GM19193 (cell line): Measurements from ENCODE around the gene ARIH1.
A peak's percentile ranks its signal among the peaks of the same experiment; 100 is the strongest.

Experiments used
- POLR2A ChIP-seq: IDR thresholded peaks from 4 replicates; pipeline ENCODE4 v1.6.1; 2011; ENCODE audit not compliant: insufficient read depth, insufficient read length; ENCODE audit errors: extremely low read depth

Gene ARIH1, protein sequence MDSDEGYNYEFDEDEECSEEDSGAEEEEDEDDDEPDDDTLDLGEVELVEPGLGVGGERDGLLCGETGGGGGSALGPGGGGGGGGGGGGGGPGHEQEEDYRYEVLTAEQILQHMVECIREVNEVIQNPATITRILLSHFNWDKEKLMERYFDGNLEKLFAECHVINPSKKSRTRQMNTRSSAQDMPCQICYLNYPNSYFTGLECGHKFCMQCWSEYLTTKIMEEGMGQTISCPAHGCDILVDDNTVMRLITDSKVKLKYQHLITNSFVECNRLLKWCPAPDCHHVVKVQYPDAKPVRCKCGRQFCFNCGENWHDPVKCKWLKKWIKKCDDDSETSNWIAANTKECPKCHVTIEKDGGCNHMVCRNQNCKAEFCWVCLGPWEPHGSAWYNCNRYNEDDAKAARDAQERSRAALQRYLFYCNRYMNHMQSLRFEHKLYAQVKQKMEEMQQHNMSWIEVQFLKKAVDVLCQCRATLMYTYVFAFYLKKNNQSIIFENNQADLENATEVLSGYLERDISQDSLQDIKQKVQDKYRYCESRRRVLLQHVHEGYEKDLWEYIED

DNA sequence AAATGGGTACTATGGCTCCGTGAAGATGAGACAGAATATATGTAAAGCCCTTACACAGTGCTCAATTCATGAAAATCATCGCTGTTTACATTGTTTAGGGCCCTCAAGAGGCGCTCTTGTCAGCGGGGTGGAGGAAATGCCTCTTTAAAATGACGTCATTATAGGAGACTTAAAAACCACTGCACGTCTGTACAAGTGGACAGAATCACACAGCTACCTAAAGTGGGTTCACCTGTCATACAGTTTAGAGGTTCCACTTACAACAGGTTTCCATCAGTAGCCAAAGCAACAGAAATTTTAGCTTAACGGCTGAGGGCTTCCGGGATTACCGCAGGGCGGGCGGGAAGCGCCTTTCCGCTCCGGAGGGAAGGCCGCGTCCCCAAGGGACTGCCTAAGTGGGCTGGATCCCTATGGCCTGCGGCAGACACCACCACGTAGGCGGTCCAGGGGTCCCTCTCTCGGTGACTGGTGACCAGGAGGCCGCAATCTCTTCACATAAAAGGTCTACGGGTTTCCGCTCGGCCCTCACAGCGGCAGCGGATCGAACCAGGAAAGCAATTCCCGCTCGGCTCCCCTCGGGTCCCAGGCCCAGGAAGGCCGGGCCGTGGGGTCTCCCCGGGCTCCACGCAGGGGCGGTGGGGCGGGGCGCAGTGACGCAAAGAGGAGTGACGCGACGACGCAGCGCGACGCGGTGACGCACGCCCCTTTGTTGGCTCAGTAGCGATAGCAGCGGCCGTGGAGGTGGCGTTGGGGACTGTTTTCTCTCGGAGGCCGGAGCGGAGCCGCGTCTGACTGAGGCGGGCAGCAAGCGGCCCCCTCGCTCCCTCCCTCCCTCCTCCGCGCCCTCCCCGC lies at the start of gene ARIH1:
ARIH1 (plus strand) TSS at position 717 of the 852 bp plus-strand sequence. CDS start 310 bp downstream, outside the sequence.
- peak; percentile 95 for TF ChIP-seq POLR2A

DNA sequence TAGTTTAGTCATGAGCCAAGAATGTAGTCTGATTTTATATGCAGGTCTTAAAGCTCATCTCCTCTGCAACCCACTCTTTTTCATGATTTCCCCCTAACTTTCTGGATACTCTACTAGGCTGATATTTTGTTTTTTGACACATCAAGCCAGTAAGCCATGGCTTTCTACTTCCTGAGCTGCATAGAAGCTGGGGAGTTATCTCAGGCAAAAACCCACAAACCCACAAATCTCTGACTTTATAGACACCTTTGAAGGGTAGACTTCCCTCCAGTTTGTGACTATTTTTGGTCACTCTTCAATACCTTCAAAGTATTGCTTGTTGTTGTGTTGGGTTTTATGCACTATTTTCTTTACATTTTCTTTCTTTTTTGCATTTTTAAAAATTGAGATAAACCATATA lies 47.4 kb upstream of the ARIH1 start:
- TF ChIP-seq POLR2A, result no peak

- no peak for TF ChIP-seq POLR2A
These were observed 36.3 kb upstream of the ARIH1 start for GRCh38 chr15:72437650-72438316.

DNA sequence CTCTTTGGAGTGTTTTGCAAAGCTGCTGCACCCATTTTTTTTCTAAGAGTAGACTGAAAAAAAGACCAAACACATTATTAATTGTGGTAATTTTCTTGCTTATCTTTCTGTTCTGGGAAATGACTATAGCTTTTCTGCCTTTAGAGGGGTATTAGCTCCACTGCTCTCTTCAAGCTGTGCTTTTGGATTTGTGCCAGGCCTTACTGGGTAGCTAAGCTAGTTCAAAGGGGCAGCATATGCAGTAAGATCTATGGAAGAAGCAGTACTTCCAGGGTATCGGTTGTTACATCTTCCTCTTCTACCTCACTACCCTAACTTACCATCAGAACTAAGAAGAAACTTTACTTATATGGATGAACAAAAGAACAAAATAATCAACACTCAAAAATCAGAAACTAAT lies 28.7 kb upstream of the ARIH1 start:
- TF ChIP-seq POLR2A, result no peak

DNA sequence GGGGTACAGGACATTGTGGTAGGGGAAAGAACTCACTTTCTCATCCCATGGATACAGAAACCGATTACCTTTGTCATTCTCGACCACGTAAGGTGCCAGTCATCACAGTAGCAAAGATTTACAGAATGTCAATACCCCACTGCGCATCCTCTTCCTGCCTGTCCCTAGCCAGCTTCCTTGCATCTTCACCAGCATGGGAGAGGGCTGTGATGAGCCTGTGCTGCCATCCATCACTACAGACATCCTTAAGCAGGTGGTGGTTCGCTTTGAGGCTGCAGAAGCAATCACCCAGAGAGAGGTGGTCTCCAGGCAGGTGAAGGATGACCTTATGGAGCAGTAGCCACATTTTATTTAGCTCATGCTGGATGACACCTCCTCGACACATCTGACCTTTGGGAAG lies 23.3 kb upstream of the ARIH1 start:
- no peak for TF ChIP-seq POLR2A

GRCh38 chr15:72451224-72451623 lies 22.9 kb upstream of the ARIH1 start:
- TF ChIP-seq POLR2A, result no peak

- no peak for TF ChIP-seq POLR2A
These were observed 17.4 kb upstream of the ARIH1 start for GRCh38 chr15:72456684-72457083.

DNA sequence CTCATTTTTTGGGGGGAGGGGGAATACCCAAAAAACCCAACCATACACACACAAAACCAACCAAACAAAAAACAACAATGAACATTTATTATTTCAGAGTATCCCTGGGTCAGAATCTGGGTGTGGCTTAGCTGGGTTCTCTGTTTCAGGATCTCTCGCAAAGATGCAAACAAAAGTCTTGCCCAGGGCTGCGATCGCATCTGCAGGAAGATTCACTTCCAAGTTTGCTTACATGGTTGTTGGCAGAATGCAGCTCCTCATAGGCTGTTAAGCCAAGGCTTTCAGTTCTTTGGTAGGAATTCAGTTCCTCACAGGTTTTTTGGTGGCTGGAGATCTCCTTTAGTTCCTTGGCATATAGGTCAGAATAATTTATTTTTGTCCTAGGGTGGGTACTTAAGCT lies 13.7 kb upstream of the ARIH1 start:
- no peak for TF ChIP-seq POLR2A

DNA sequence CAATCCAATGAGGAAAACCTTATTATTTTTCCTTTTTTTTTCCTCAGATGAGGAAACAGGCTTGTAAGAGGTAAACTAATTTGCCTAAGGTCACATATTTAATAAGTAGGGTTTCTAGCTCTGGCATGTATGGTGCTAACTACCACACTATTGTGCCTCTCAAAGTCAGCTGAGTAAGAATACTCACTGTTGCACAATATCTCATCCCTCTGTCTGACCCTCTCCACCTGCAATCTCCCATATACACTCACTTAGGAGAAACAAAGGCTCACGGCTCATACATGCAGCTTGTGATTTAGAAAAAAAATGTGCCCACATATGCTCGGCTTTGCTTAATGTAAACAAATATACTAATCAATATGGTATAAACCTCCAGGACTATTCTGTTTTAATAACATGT lies 10.4 kb upstream of the ARIH1 start:
- no peak for TF ChIP-seq POLR2A

- no peak for TF ChIP-seq POLR2A
These were observed 9.9 kb upstream of the ARIH1 start for GRCh38 chr15:72464251-72464650.

DNA sequence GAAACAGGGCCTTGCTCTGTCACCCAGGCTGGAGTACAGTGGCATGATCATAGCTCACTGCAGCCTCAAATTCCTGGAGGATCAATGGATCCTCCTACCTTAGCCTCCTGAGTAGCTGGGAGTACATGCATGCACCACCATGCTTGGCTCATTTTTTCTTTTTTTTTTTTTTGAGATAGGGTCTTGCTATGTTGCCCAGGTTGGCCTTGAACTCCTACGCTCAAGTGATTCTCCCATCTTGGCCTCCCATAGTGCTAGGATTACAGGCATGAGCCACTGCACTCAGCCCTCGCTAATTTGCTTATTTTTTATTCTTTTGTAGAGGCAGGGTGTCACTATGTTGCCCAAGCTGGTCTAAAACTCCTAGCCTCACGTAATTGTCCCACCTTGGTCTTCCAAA lies 6.0 kb upstream of the ARIH1 start:
- no peak for TF ChIP-seq POLR2A

DNA sequence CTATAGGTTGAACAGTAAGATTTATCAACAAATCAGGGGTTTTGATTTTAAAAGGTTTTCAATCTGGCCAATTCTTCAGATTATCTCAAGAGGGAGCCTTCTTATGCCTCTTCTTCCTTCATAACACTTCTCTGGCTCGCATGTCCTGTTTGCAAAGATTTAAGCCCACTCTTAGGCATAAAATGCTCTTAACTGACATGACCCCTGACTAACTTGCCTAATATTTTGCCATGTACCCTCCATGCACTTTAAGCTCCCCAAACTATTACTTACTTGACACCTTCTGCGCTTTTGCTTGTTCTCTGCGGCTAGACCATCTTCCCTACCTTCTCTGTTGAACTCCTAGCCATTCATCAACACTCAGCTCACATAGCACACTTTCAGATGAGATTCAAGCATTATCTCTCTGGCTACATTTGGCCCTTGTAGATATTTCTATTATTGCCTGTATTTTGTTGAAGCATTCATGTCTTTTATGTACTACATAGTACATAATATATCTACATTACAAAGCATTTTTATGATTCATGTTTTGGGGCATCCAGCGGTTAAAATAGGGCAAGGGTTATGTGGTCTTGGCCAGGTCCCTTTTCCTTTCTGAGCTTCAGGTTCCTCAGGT lies 1.0 kb upstream of the ARIH1 start:
- no peak for TF ChIP-seq POLR2A

DNA sequence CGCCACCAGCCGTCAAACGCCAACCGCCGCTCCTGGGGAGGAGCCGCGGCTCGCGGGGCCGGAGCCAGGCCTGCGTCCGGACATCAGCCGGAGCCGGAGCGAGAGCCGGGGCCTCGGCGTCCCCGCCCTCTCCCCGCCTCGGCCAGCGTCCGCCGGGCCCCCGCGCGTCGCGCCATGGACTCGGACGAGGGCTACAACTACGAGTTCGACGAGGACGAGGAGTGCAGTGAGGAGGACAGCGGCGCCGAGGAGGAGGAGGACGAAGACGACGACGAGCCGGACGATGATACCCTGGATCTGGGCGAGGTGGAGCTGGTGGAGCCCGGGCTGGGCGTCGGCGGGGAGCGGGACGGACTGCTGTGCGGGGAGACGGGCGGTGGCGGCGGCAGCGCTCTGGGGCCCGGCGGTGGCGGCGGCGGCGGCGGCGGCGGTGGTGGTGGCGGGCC lies 359 bp downstream of the ARIH1 start:
- no peak for TF ChIP-seq POLR2A

DNA sequence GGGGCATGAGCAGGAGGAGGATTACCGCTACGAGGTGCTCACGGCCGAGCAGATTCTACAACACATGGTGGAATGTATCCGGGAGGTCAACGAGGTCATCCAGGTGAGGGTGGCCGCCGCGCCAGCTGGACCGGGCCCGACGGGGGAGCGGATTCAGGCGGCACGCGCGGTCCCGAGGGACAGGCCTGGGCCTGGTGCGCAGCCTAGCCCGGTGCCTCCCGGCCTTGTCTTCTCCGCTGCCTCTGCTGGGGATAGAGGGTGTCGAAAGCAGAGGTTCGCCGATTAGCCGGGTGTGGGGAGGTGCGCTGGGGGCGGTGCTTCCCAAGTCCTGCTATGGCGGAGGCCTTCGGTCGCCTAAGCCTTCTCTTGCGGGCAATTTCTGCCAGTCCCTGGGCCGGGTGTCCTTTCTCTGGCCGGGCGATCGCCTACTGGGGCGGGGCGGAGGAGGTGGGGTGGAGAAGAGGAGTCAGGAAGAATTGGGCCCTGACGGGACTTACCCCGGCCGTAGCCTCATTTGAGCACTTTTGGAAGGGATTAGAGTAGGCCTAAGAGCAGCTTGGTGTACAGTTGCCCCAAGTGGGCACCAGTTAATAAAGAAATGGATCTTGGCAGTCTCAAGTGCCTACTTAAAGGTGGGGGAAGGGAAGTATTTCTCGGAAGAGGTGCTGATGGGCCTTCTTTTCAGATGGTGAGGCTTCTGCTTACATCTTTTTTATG lies 940 bp downstream of the ARIH1 start:
- TF ChIP-seq POLR2A, result peak; percentile 61
